Stomach smooth muscle (tissue), 2 donors: ENCODE data around the gene VWC2L.

ENCODE experiments used
- H3K27ac ChIP-seq: one replicate; pipeline ENCODE4 v1.7.0; 2013; ENCODE audit warnings: mild to moderate bottlenecking, low read length, inconsistent platforms
- H3K27me3 ChIP-seq, 2 donors: one replicate each; pipeline ENCODE4 v1.7.0; 2013; ENCODE audit warnings: low read length in 2 of 2; ENCODE audit not compliant: insufficient read depth in 2 of 2, control insufficient read depth in 1 of 2
- H3K36me3 ChIP-seq, 2 donors: one replicate each; pipeline ENCODE4 v1.7.0; 2013; ENCODE audit warnings: low read length in 2 of 2; ENCODE audit not compliant: control insufficient read depth in 2 of 2, insufficient read depth in 2 of 2
- H3K4me1 ChIP-seq: one replicate; pipeline ENCODE4 v1.7.0; 2013; ENCODE audit warnings: low read length; ENCODE audit not compliant: control insufficient read depth, insufficient read depth
- H3K4me3 ChIP-seq, 2 donors: one replicate each; pipeline ENCODE4 v1.7.0; 2013; ENCODE audit warnings: low read length in 2 of 2
- H3K9ac ChIP-seq, 2 donors: one replicate each; pipeline ENCODE4 v1.7.0; 2013; ENCODE audit warnings: low read length in 2 of 2, mild to moderate bottlenecking in 1 of 2
- H3K9me3 ChIP-seq, 2 donors: one replicate each; pipeline ENCODE4 v1.7.0; 2013; ENCODE audit warnings: low read length in 2 of 2; ENCODE audit not compliant: control insufficient read depth in 2 of 2
- donor health status: healthy.
- donor health status: Pancreatic carcinoma.

Gene VWC2L

GRCh38 chr2:214591366-214591765, 180.5 kb downstream of the VWC2L start:
- no peak overlapping the region for H3K9ac ChIP-seq
- H3K27me3 ChIP-seq: no peaks in the 10 kb centered on the region
- no peak overlapping the region for H3K27ac ChIP-seq
- H3K36me3 ChIP-seq: no peaks in the 10 kb centered on the region
- H3K4me3 ChIP-seq: no peak overlapping the region
- H3K9me3 ChIP-seq: no peaks in the 10 kb centered on the region
- peaks cover 2% of the 10 kb centered on the region for H3K4me1 ChIP-seq

DNA sequence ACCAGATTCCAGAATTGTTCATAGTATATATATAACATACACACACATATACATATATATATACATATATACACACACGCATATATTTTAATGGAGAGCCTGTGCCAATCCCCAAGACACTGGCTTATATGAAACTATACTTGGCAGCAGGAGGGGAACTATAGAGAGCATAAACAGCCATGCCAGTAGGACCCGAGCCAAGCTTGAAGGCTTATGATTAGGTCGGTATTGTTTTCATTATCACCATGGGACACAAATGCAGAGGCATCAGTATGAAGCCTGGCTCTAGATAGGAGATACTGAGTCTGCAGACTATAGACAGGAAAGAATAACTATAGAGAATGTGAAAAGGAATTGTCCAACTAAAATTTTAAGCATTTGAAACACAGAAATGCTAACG, 181.2 kb downstream of the VWC2L start:
- Histone ChIP-seq H3K4me1 (peaks cover 2% of the 10 kb centered on the region), H3K9me3 (no peaks in the 10 kb centered on the region), H3K9ac (no peak overlapping the region), H3K4me3 (no peak overlapping the region), H3K36me3 (no peaks in the 10 kb centered on the region), H3K27ac (no peak overlapping the region), H3K27me3 (no peaks in the 10 kb centered on the region)

- Histone ChIP-seq H3K27me3 (no peaks in the 10 kb centered on the region), H3K4me1 (peaks cover 2% of the 10 kb centered on the region), H3K9ac (no peak overlapping the region), H3K27ac (no peak overlapping the region), H3K4me3 (no peak overlapping the region), H3K36me3 (no peaks in the 10 kb centered on the region), H3K9me3 (no peaks in the 10 kb centered on the region)
Measured at GRCh38 chr2:214593727-214594126, 182.9 kb downstream of the VWC2L start.

DNA sequence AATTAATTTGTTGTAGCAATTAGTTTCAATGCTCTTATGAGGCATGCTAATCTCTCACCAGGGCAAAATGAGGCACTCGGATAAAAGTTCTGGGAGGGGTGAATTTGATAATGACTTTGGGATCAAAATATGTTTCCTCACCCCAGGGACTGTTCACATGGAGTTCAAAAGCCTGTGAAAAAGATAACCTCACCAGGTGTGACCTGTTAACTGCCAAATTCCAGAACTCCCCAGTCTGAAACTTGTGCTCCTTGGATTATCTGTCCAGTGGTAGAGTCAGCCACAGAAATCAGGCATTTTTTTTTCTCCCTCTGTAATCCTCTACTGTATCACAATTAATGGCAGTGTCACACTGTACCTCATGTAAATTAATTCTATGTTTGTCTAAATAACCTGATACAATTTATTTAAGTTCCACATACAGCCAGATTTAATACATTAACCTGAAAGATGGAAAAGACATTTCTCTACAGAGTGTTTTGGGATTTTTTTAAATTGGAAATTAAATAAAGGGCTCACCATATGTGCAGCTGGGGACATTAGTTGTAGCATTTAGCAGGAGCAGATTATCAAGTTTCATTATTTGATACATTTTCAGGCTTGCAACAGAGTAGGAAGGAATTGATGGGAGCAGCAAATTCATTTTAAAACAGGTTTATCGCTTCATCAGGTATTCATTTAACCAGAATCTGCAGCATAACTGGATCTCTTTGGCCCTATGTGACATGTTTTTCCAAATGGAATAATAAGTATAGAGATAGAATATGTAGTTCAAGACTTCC, 191.2 kb downstream of the VWC2L start:
- no peaks in the 10 kb centered on the region for H3K36me3 ChIP-seq

GRCh38 chr2:214604861-214605260, 194.0 kb downstream of the VWC2L start:
- no peak overlapping the region for H3K27ac ChIP-seq
- no peak overlapping the region for H3K9ac ChIP-seq
- no peak overlapping the region for H3K4me3 ChIP-seq
- H3K36me3 ChIP-seq: no peaks in the 10 kb centered on the region
- no peaks in the 10 kb centered on the region for H3K4me1 ChIP-seq
- no peaks in the 10 kb centered on the region for H3K9me3 ChIP-seq
- H3K27me3 ChIP-seq: no peaks in the 10 kb centered on the region

More for the DNA sequence above, 191.2 kb downstream of the VWC2L start:
- Histone ChIP-seq H3K27me3 (no peaks in the 10 kb centered on the region), H3K9me3 (no peaks in the 10 kb centered on the region), H3K27ac (no peak overlapping the region), H3K4me1 (no peaks in the 10 kb centered on the region), H3K9ac (no peak overlapping the region), H3K4me3 (no peak overlapping the region)

- no peak overlapping the region for H3K4me3 ChIP-seq
- H3K27ac ChIP-seq: no peak overlapping the region
- H3K9me3 ChIP-seq: no peaks in the 10 kb centered on the region
- H3K9ac ChIP-seq: no peak overlapping the region
- no peaks in the 10 kb centered on the region for H3K27me3 ChIP-seq
- H3K36me3 ChIP-seq: no peaks in the 10 kb centered on the region
- no peaks in the 10 kb centered on the region for H3K4me1 ChIP-seq
Measured at GRCh38 chr2:214607051-214607450, 196.2 kb downstream of the VWC2L start.

GRCh38 chr2:214611015-214611414, 200.2 kb downstream of the VWC2L start:
- peaks cover 0 to 4% of the 10 kb centered on the region in 2 donors for H3K9me3 ChIP-seq
- H3K27me3 ChIP-seq: no peaks in the 10 kb centered on the region
- H3K9ac ChIP-seq: no peak overlapping the region
- no peaks in the 10 kb centered on the region for H3K36me3 ChIP-seq
- H3K4me1 ChIP-seq: no peaks in the 10 kb centered on the region
- no peak overlapping the region for H3K4me3 ChIP-seq
- H3K27ac ChIP-seq: no peak overlapping the region

GRCh38 chr2:214624166-214624760, 213.4 kb downstream of the VWC2L start:
- Histone ChIP-seq H3K4me3 (no peak overlapping the region), H3K4me1 (no peaks in the 10 kb centered on the region), H3K27me3 (no peaks in the 10 kb centered on the region), H3K27ac (no peak overlapping the region), H3K9ac (no peak overlapping the region), H3K36me3 (no peaks in the 10 kb centered on the region), H3K9me3 (no peaks in the 10 kb centered on the region)

GRCh38 chr2:214628091-214628490, 217.2 kb downstream of the VWC2L start:
- no peak overlapping the region for H3K27ac ChIP-seq
- no peak overlapping the region for H3K4me3 ChIP-seq
- H3K4me1 ChIP-seq: no peaks in the 10 kb centered on the region
- H3K27me3 ChIP-seq: no peaks in the 10 kb centered on the region
- no peaks in the 10 kb centered on the region for H3K36me3 ChIP-seq
- H3K9ac ChIP-seq: no peak overlapping the region
- H3K9me3 ChIP-seq: no peaks in the 10 kb centered on the region
